GM19043 (cell line): ENCODE results near the gene GALM.
"Not testable (repeated sequence)": the region's sequence is repeated elsewhere in the genome, so short reads cannot be mapped to it uniquely, and the experiment has no call there.

Experiments
- ATAC-seq: cut with Tn5 transposase; IDR thresholded peaks from one replicate; pipeline ENCODE4 v1.9.1; 2021; ENCODE audit warnings: low read depth; ENCODE audit not compliant: unreplicated experiment

Gene GALM

GRCh38 chr2:38676681-38677080, 10.8 kb downstream of the GALM start:
- no peak for ATAC-seq

- not testable (repeated sequence) for ATAC-seq
These were observed 15.0 kb downstream of the GALM start for GRCh38 chr2:38680868-38681267.

GRCh38 chr2:38682008-38682575, 16.2 kb downstream of the GALM start:
- ATAC-seq: no peak

GRCh38 chr2:38682620-38683019, 16.7 kb downstream of the GALM start:
- not testable (repeated sequence) for ATAC-seq

- no peak for ATAC-seq
These were observed 17.9 kb downstream of the GALM start for GRCh38 chr2:38683766-38684165.

GRCh38 chr2:38685116-38685735, 19.3 kb downstream of the GALM start:
- no peak for ATAC-seq

GRCh38 chr2:38690499-38691420, 24.8 kb downstream of the GALM start:
- no peak for ATAC-seq

GRCh38 chr2:38691994-38692393, 26.1 kb downstream of the GALM start:
- ATAC-seq: no peak

GRCh38 chr2:38692636-38693318, 26.9 kb downstream of the GALM start:
- ATAC-seq: no peak

- no peak for ATAC-seq
These were observed 31.4 kb downstream of the GALM start for GRCh38 chr2:38697116-38697840.

GRCh38 chr2:38698467-38699003, 32.6 kb downstream of the GALM start:
- no peak for ATAC-seq

- no peak for ATAC-seq
These were observed 34.3 kb downstream of the GALM start for GRCh38 chr2:38700113-38700785.

- ATAC-seq: no peak
These were observed 35.1 kb downstream of the GALM start for GRCh38 chr2:38700881-38701458.

- ATAC-seq: no peak
These were observed 35.6 kb downstream of the GALM start for GRCh38 chr2:38701542-38701941.

- no peak for ATAC-seq
These were observed 36.5 kb downstream of the GALM start for GRCh38 chr2:38702413-38702812.

GRCh38 chr2:38703336-38703735, 37.4 kb downstream of the GALM start:
- ATAC-seq: not testable (repeated sequence)

GRCh38 chr2:38704664-38705063, 38.8 kb downstream of the GALM start:
- no peak for ATAC-seq

- no peak for ATAC-seq
These were observed 41.0 kb downstream of the GALM start for GRCh38 chr2:38706846-38707345.

GRCh38 chr2:38708491-38708890, 42.6 kb downstream of the GALM start:
- ATAC-seq: not testable (repeated sequence)
